NCI-H774 (cell line): ENCODE measurements around the gene OCA2.
"Not testable (repeated sequence)": the region's sequence is repeated elsewhere in the genome, so short reads cannot be mapped to it uniquely, and the experiment has no call there.

Source experiments
- DNase-seq: peaks from one replicate; lab custom pipeline; 2025; lab: John Stamatoyannopoulos, UW

The OCA2 gene

DNA sequence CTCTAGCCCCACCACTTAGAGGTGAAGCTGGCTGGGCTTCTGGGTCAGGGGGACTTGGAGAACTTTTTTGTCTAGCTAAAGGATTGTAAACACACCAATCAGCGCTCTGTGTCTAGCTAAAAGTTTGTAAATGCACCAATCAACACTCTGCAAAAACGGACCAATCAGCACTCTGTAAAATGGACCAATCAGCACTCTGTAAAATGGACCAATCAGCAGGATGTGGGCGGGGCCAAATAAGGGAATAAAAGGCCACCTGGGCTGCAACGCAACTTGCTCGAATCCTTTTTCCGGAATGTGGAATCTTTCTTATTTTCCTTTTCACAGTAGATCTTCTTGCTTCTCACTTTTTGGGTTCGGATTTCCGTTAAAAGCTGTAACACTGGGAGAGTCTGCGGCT is 385.3 kb downstream of the OCA2 start:
- not testable (repeated sequence) for DNase-seq

GRCh38 chr15:27707257-27707656 is 391.9 kb downstream of the OCA2 start:
- DNase-seq: no peak

GRCh38 chr15:27706300-27706699 is 392.8 kb downstream of the OCA2 start:
- no peak for DNase-seq

GRCh38 chr15:27705056-27705455 is 394.1 kb downstream of the OCA2 start:
- no peak for DNase-seq
